Activated CD4-positive, alpha-beta T cell treated with anti-CD3 and anti-CD28 coated beads, Interleukin-2, Interleukin-4, amounts not matched to agents 100 ng/mL and 50 ng/mL, durations not matched to agents 16 hours and 8 hours (primary cell): ENCODE data around the gene PPP6R2.

Experiments used
- DNase-seq: peaks from one replicate; pipeline ENCODE4 v3.0.0-alpha.2; 2020; ENCODE audit warnings: low spot score

The PPP6R2 gene

DNA sequence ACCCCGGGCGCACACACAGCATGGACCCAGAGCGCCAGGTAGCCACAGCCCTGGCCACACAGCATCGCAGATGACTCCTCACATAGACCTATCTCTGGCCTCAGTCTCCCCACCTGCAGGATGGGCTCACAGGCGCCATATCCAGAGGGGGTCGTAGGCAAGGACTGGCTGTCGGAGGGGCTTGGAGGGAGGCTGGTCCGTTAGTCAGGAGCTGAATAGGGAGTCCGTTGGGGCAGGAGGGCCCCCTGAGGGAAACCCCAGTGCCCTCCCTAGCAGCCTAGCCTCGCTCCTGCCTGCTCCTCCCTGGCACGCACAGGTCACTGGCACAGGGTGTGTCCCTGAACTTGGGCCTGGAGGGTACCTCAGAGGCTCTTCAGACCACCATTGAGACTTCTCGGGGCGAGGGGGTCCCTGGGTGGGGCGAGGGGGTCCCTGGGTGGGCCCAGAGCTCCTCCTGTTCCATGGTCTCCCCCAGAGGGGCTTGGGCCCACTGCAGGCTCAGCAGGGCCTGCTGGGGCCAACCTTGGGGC lies 37.7 kb upstream of the PPP6R2 start:
- DNase-seq, result no peak

DNA sequence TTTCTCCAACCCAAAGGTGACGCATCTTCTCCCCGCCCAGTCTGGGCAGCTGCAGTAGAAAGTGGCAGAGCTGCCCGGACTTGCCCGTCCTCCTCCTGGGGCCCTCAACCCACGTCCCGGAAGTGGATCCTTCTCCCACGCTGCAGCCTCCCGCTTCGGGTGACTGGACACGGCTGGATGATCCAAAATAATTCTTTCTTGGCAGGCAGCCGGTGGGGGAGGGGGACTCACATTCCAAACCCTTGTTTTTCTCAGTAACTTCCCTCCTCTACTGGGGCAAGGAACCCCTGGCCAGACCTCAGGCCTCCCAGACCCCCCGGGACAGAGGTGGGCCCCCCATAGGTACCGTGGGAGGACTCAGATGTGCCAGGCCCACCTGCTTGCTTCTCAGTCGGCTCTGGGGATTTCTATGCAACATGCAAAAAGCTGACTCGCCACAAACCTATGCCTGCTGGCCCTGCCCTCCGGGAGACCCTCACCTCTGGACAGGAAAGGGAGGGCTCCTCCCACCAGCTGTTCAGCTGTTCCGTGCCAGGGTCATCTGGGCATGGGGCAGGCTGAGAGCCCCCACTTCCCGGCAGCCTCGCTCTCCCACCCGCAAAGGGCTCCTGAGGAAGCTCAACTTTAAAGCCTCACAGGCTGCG lies 37.1 kb upstream of the PPP6R2 start:
- peak; percentile 10 for DNase-seq

DNA sequence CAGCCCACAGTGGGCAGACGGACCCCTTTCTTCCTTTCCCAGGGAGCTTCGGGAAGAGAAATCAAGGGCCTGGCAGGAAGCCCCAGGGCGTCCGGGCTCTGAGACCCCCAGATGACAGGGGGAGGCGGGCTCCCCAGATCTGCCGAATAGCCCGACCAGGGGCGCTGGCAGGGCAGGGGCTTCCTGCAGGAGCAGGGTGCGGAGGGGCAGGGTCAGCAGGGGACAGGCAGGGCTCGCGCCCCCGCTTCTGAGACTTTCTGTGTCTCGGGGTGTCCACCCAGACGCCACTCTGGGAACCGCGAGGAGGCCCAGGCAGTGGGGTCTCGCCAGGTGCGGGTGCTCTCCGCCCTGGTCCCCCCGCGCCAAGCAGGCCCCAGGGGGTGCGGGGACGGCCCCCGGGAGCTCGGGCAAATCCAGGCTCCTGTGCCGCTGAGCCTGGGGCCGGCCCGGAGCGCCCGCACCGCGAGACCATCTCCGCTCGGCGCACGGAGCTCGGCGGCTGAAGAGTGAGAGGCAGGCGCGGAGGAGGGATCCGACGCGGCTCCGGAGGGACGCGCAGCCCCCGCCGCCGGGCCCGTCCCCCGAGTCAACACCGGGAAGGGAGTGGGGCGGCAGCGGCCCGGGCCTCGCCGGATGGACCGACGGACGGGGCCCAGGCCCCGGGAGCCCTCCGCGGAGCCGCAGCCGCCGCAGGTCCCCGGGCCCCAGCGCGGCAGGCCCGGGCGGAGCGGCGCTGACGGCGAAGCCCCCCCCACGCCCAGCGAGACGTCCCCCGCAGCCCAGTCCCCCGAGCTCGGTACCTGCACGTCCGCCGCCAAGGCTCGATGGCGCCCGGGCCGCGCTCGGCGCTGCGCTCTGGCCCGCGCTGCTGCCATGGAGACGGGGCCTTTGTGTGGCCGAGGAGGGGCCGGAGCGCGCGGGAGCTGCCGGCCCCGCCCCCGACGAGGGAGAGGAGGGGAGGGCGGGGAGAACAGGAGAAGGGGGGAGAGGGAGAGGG lies 36.1 kb upstream of the PPP6R2 start, which contains the start of gene PLXNB2:
PLXNB2 (minus strand) TSS at position 894 of the 997 bp plus-strand sequence. CDS start 17,062 bp downstream, outside the sequence.
- DNase-seq, result peak; percentile 19

GRCh38 chr22:50307890-50308596 lies 35.1 kb upstream of the PPP6R2 start:
- no peak for DNase-seq

- no peak for DNase-seq
Measured at GRCh38 chr22:50308597-50308935, 34.6 kb upstream of the PPP6R2 start.

- no peak for DNase-seq
Measured at GRCh38 chr22:50308986-50309600, 34.0 kb upstream of the PPP6R2 start.

GRCh38 chr22:50309601-50309991 lies 33.5 kb upstream of the PPP6R2 start:
- no peak for DNase-seq

DNA sequence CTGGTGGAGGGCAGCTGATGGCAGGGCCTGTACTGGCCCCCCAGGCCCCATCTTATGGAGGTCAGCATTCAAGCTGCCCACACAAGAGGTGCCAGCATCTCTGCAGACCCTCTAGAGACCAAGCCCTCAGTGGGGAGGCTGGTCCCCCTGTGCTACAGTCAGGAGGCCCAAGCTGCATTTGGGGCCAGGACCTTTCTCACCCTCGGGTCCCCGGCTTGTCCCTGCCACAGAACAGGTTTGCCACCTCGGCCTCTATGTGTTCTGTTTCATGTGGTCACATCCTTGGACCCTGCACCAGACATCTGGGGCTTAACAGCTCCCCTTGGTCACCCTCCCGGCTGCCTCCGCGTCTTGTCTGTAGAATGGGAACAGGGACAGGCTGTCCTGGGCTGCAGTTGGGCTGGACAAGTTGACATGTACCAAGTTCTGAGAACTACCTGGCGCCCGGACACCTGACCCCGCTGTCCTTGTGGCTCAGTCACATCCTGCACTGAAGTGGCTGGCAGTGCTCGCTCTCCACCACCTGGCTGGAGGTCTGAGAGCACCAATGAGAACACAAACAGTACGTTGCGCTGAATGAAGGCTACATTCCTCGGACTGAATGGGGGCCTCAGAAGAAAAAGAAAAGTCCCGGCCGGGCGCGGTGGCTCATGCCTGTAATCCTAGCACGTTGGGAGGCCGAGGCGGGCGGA lies 33.0 kb upstream of the PPP6R2 start:
- no peak for DNase-seq

DNA sequence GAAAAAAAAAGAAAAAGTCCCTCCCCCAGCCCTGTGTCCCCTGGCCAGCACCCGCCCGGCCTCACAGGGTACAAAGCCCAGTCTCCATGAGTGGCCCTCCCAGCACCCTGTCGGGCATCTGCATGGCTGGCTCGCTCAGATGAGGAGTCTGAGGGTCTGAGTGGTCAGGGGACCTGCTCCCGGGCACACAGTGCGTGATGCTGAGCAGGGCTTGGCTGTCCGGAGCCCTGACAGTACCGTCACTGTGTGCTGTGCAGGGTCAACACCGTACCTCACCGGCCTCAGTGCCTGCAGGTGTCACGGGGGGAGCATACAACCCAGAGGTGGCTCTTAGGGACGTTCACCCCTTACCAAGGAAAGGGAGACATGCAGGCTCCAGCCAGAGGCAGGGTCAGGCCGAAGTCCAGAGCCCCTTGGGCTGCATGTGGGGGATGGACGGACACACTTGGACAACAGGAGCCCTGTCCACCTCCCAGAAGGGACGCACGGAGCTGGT lies 32.1 kb upstream of the PPP6R2 start:
- DNase-seq, result no peak

DNA sequence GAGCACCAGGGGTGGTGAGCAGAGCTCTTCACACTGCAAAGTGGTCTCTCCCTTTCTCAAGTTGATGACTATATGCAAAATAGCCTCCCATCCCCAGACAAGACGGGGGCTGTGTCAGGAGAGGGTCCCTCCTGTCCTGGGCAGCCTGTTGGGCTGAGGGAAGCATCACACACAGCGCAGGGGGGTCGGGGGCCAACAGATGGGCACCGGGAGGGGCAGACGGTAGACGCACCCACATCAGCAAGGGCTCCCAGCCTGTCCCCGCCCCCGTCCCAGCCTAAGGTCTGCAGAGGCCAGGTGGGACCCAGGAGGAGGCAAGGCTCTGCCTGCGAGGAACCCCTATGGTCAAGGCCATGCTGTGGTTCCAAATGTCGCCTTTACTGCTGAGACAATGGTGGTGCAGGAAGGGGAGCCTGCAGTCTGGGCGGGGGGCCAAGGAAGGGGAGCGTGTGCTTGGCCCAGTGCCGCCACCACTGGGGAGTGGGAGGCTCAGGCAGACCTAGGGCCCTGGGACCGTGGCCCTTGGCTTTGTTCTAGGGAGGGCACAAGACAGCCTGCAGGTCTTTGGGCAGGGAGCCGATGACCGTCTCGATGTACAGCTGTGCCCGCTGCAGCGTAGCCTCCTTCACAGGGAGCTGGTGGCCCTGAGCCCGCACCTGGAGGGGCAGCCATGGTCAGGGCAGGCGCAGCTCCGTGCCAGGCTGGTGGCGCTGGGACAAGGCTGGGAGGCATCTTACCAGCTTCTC lies 31.3 kb upstream of the PPP6R2 start:
- DNase-seq, result no peak

GRCh38 chr22:50312371-50312770 lies 30.8 kb upstream of the PPP6R2 start:
- no peak for DNase-seq

DNA sequence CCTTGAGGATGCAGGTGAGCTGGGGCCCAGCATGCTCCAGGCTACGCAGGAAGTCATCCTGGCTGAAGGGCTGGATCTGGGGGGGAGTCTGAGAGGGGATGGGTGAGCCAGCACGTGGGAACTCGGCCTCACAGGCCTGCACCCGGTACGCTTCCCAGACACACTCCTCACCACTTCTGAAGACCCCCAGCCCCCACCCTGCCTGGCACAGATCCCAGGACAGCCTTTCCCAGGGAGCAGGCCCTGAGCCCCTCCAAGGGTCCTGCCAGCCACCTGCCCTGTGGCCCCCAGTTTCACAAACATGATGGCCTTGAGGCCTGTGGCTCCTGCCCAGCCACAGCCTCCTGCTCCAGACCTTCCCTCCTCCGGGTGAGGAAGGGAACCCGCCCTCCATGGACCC lies 30.1 kb upstream of the PPP6R2 start:
- DNase-seq, result no peak

DNA sequence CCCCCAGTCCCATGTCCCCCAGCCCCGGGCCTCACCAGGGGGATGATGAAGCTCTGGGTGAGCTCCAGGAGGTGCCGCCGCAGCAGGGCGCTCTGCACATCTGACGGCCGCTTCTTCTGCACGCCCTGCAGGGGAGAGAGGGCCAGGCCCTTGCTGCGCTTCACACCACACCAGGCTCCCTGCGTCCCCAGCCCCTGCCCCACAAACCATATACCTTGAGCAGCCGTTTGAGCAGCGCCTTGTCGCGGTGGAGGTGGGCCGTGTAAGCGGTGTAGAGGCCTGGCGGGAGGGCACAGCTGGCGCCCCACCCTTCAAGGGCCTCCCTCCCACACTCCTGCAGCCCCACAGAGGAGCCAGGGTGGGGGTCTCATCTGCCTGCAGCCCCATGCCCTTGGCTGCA lies 29.5 kb upstream of the PPP6R2 start:
- no peak for DNase-seq

DNA sequence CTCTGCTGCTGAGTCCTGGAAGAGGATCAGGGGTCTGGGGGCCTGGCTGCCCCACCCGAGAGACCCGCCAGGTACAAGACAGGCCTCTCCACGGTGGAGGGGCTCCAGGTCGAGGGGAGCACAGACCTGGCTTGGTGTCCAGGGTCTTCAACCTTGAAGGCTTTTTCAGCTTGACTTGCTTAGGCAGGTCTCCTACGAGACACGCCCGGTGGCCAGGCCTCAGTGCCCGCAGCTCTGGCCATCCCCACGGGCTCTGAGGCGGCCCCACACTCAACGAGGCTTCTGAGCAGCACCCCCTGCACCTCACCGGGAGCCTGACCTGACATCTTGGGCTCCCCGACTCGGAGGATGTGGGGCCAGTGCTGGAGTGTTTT lies 29.1 kb upstream of the PPP6R2 start:
- no peak for DNase-seq

GRCh38 chr22:50314455-50315288 lies 28.5 kb upstream of the PPP6R2 start:
- DNase-seq, result peak; percentile 76

- no peak for DNase-seq
Measured at GRCh38 chr22:50315289-50316113, 27.6 kb upstream of the PPP6R2 start.

GRCh38 chr22:50316114-50317065 lies 26.7 kb upstream of the PPP6R2 start:
- DNase-seq, result no peak
